GM21723 (cell line): ENCODE measurements around the gene ZDHHC8.
A peak's percentile ranks its signal among the peaks of the same experiment; 100 is the strongest.

Experiments used
- ATAC-seq: cut with Tn5 transposase; IDR thresholded peaks from one replicate; pipeline ENCODE4 v1.9.1; 2021; ENCODE audit warnings: mild to moderate bottlenecking, moderate library complexity; ENCODE audit not compliant: unreplicated experiment

ZDHHC8 gene

DNA sequence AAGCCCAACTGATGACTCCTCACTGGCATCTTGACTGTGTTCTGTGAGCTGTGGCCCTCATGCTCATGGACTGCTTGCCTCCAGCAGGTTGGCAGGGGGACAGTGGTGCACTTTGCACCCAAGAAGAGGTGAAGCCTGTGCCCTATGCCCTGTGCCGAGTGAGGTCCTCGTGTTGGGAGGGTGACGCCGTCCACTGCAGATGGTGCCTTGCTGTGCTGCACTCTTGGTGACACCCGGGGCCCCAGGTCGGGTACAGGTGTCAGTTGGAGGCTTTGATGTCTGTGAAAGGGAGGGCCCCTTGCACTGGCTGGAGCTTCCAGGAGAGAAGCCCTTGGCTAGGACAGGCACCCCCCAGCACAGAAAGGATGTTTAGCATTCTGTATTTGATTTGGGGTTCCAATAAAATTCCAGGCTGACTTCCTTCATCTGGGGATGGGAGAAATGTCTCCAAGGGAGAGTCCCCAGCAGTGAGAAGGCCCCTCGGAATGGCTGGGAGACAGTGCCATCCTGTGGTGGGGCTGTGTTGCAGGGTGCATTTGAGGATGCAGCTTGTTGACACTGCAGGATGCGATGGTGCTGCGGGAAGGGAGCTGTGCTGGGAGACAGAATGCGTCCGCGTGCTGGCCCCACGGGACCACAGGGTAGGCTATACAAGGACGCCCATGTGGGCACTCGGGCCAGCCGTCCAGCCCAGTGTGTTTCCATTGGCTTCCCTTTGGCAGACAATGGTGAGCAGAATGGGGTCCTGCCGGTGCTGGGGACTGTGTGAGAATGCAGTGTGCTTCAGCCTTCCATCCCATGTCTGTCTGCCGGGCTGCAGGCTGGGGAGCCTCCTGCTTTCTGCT is 2.5 kb upstream of the ZDHHC8 start:
- no peak for ATAC-seq

DNA sequence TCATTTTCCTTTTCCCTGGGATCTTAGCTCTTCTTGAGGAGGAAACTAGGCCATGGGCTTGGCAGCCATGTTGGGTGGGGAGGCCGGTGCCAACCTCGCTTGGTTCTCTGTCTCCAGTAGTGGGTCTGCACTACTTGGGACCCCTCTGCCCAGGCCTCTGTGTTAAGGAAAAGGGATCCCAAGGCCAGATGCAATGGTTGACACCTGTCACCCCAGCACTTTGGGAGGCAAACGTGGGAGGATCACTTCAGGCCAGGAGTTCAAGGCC is 1.9 kb upstream of the ZDHHC8 start:
- no peak for ATAC-seq

DNA sequence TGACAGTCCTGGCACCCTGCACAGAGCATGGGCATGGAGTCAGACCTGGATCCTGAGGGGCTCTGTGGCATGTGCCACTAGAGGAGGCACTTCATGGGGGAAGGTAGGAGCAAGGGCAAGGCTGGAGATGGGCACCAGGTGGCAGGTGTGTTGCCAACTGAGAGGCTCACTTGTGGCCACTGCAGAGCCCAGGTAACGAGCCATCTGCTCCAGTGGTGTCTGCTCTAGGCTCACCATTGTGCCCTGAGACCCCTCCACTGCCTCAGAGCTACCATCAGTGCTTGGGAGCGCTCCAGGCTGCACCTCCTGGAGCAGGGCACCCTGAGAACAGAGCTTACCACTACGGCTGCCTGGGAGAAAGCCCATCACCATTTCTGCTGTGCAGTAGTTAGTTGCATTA is 1.3 kb upstream of the ZDHHC8 start:
- ATAC-seq, result no peak

DNA sequence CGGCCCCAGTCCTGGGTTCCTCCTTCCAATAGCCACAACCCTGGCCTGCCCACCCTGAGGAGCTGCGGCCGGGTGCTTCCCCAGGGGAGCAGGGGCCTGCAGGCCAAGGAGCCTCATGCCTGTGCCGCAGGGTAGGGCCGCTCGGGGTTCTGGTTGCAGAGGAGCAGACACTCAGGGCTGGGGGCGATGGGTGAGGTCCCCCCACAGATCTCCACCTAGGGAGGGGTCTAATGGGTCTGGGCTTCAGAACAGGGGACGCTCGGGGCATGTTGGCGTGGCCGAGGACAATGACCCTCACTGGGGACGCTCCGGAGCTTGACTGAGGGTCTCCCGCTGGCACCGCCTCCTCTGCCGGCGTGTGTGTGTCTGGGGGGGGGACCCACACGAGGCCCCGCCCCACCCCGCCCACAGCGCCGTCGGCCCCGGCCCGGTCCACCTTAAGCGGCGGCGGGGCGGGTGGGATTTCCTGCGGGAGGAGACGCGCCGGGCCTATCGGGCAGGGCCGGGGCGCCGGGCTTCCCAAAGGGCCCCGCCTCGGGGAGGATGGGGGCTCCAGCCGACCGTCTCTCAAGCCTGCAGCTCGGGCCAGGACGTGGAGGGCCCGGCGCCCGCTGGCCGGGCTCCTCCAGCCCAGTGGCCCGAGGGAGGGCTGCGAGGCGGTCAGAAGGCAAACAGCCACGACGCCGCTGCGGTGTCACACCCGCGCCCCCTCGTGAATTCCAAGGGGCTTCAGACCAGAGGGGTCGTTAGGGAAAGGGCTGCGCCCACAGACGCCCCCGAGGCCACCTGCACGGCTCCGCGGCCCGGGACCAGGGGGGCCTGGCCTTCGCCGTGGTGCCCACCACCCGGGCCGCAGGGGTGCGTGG is 640 bp upstream of the ZDHHC8 start:
- peak; percentile 49 for ATAC-seq

DNA sequence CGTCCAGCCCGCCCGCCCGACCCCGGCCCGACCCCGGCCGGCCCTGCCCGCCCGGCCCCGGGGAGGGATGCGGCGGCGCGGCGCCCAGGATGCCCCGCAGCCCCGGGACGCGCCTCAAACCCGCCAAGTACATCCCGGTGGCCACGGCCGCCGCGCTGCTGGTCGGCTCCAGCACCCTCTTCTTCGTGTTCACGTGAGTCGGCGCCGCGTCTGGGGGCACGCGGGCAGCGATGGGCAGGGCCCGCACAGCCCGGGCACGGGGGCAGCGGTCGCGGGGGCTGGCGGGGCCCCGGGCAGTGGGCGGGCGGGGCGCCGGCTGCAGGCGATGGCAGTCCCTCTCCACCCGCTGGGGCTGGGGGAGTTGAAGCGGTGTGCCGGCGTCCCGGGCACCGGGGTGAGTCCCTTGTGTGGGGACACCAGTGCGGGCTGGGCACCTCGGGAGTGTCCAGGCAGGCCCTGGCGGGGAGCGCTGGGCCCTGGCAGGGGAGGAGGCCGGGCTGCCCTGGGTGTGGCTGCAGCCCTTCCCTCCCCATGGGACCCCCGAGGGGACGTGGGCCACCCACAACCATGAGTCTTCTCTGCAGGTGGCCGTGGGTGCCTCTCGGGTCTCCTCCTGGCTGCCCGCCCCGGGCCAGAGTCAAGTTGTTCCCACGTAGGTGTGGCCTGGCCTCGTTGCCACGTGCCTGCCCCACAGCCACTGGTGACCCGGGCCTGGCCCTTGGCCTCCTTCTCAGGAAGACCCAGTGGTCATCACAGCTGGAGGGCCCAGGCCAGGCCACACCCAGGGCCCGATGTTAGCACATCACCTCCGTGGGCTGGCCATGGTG is 468 bp downstream of the ZDHHC8 start:
- ATAC-seq, result peak; percentile 3

DNA sequence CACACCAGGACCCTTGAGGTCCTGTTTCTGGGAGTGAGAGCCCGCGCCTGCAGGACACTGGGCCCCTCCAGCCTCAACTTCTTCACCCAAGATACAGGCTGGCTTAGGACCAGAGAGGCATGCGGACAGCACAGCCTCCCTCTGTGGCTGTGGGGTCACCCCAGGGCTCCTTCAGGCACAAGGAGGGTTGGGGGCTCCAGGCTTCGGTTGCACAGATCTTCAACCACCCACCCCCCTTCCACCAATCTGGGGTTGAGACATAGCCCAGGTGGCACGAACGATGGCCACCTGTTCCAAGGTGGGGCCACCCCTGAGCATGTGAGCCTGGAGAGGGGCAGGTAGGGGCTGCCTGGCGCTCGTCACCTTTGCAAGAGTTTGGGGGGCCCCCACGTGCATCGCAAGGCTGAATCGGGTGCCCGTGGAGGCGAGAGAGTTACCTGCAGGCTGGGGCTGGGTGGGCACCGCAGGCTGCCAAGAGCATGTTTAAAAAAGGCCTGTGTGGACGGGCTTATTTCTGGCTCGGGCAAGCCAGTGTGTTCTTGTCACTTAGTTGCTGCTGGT is 1.2 kb downstream of the ZDHHC8 start:
- ATAC-seq, result no peak

DNA sequence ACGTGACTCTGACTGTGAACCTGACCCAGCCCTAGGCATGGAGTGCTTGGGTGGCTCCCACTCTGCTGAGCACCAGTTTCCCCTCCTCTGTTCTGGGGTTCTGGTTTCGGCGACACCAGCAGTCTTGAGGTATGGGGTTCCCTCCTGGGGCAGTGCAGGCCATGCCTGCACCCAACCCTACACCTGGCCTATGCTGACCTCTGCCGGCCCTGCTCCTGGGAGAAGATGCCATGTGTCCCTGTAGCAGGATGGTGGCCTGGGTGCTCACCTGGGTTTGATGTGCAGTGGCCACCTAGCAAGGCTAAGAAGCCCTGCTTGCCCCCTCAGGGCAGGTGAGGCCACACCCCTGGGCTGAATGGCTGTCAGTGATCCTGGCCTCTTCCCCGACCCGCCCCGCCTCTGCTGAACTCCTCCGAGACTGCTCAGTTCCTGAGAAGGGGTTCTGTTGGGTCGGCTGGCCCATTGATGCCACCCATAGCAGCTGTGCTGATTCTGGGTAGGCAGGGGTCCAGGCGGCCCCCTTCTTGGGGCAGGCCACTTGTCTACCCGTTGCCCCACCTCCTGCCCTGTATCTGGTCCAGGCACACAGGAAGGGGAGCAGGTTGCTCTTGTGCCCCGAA is 2.4 kb downstream of the ZDHHC8 start:
- ATAC-seq, result no peak

DNA sequence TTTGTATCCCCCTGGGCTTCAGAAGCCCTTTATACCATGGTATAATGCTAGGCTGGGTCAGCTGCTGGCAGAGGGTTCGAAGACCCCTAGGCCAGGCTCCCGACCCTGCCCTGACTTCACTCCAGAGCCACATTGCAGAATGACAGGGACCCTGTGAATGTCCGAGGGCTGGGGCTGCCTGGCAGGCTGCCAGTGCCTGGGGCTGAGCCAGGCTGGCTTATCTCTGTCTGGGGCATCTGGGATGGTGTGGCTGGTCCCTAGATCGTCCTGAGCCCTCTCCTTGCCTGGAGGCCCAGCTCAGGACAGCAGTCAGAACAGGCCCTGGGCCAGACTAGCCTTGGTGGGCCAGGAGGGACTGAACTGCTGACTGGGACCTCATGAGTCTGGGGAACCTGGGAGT is 3.7 kb downstream of the ZDHHC8 start:
- no peak for ATAC-seq

DNA sequence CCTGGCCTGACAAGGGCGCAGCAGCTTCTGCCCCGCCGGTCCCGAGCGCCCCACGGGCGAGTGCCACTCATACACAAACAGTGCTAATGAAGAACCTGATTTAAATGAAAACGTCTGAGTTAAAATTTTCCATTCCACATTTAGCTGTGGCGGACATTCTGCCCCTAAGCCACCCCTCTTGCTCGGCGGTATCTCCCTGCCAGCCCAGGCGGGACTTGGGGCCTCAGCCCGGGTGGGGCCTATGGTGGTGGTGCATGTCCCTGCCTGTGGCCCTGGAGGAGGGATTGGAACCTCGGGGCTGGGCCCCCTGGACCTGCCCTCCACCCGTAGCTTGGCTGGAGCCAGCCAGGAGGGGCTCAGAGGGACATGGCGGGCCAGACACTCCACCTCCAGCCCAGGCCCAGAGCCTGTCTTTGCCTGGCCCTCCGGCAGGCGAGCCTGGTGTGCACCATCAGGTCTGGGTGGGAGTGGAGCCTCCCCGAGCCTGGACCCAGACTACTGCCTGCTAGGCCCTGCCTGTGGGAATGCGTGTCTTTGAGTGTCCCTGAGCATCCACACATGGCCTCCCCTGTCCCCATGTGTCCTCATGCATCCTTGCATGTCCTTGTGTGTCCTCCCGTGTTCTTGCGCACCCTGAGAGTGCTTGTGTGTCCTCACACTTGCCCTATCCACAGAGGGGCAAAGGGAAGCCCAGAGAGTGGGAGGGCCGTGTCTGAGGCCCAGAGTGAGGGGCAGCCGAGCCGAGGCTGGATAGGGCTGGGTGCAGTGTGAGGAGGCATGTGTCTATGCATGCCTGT is 4.4 kb downstream of the ZDHHC8 start:
- ATAC-seq, result no peak

DNA sequence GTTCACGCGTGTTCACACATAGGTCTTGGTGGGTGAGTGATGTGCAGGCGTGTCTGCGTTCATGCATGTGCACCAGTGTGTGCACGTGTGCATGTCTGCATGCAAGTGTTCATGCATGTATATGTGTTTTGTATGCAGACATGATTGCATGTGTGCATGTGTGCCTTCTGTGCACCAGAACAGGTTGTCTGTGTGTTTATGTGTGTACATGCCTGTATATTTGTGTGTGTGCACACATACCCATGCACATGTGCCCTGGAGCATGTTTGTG is 4.9 kb downstream of the ZDHHC8 start:
- no peak for ATAC-seq

DNA sequence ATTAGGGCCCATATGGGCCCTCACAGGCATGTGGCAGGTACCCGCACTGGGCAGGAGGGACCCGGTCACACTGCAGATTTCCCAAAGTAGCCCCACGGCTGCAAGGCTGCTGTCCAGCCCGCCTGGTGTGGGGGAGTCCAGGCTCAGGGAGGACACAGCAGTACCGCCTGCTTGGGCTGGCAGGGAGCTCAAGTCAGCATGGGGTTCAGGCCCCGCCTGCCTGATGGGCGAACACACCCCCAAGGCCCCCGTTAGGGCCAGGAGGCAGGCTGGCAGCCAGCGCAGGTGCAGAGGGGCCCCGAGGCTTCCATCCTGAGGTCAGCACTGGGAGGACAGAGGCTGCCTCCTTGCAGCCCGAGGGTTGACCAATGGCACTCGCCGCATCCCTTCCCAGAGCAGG is 5.5 kb downstream of the ZDHHC8 start:
- no peak for ATAC-seq

DNA sequence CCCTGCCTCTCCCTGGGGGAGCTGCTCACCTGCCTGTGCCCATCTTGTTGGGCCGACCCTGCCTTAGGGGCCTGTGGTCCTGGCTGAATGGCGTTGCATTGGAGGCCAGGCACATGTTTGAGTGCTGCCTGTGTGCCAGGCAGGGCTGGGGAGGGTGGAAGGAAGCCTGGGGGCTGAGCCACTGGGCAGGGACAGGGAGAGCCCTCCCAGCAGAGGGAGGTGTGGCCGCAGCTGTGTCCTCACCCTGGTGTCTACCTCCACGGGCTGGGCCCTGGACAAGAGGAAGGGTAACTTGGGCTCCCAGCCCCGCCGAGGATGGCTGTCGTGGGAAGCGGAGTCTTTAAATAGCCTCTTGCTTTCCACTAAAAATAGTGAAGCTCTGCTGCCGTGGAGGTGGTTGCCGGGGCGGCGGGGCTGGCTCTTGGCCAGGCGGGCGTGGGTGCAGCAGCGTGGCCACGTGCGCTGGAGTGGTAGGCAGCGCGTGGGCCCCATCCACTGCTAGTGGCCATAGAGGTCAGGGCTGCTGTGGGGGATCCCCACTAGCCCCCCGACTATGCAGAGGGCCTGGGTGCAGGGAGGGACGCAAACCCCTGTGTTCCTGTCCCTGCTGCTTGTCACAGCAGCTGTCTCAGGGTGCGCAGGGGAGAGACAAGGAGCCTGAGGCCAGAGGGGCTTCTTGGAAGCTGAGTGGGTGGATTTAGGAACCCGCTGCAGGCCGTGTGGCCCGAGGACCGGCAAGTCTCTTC is 6.2 kb downstream of the ZDHHC8 start:
- ATAC-seq, result no peak

DNA sequence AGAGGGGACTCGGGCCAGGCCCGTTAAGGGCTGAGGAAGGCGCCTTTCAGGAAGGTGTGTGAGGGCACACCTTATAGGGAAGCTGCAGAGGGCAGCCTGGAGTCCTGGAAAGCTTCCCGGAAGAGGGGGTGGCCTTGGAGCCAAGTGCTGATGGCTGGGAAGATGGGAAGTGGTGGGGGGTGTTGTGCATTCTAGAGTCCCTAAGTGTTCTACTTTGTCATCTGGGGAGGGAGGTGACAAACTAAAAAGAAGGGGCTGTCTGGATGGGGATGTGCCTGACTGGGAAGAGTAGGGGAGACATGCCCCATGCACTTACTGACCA is 6.8 kb downstream of the ZDHHC8 start:
- ATAC-seq, result no peak

DNA sequence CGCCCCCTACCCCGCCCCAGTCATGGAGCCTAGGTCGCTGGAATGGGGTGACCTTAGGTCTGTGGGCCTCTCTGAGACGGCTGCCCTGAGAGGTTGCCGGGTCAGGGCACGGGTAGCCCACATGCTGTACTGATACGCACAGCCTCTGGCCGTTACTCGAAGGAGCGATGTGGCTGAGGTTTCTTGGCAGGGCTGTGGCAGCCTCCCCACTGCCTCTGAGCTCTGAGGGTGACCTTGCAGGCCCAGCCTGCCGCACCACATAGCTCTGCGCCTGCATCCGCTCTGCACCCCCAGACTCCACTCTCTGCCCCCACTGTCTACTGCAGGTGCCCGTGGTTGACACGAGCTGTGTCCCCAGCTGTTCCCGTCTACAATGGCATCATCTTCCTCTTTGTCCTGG is 7.3 kb downstream of the ZDHHC8 start:
- no peak for ATAC-seq

DNA sequence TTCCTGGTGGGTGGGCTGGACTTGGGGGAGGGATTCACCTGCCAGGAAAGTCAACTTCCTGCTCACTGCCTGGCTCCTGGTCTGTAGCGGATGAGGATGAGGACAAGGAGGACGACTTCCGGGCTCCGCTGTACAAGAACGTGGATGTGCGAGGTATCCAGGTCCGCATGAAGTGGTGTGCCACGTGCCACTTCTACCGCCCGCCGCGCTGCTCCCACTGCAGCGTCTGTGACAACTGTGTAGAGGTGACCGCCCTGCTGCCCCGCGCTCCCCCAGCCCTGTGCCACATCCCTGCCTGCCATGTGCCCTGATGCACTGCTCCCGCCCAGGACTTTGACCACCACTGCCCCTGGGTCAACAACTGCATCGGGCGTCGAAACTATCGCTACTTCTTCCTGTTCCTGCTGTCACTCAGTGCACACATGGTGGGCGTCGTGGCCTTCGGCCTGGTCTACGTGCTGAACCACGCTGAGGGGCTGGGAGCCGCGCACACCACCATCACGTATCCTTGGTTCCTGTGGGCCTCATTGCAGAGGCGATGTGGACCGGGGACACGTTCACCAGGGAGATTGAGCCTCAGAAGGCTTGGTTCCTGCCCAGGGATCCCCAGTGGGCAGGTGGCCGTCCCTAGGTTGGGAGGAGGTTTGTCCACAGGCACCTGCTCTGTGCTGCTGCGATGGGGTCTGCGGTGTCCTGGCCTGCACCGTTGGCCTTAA is 7.9 kb downstream of the ZDHHC8 start:
- no peak for ATAC-seq

DNA sequence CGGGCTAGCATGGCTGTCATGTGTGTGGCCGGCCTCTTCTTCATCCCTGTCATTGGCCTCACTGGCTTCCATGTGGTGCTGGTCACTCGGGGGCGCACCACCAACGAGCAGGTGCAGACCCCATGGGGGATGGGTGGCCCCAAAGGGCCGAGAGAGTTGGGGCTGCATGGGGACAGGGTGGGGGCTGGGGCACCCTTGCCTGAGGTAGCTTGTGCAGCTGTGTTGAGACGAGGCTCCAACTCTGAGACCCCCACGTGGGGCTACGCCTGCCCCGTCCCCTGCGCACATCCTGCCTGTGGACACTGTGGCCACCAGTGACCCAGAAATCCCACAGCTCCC is 8.5 kb downstream of the ZDHHC8 start:
- no peak for ATAC-seq

DNA sequence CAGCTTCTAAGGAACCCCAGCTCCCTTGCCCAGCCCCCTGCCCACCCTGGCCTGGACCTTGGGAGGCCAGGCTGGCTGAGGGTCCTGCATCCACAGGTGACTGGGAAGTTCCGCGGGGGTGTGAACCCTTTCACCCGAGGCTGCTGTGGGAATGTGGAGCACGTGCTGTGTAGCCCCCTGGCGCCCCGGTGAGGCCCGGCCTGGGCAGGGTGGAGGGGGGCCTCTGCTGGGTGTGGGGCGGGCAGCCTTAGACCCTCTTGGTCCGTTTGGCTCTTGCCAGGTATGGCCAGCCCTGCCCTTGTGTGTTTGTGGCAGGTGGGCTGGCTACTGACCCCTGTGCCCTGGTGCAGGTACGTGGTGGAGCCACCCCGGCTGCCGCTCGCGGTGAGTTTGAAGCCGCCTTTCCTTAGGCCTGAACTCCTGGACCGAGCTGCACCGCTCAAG is 8.9 kb downstream of the ZDHHC8 start:
- ATAC-seq, result no peak

DNA sequence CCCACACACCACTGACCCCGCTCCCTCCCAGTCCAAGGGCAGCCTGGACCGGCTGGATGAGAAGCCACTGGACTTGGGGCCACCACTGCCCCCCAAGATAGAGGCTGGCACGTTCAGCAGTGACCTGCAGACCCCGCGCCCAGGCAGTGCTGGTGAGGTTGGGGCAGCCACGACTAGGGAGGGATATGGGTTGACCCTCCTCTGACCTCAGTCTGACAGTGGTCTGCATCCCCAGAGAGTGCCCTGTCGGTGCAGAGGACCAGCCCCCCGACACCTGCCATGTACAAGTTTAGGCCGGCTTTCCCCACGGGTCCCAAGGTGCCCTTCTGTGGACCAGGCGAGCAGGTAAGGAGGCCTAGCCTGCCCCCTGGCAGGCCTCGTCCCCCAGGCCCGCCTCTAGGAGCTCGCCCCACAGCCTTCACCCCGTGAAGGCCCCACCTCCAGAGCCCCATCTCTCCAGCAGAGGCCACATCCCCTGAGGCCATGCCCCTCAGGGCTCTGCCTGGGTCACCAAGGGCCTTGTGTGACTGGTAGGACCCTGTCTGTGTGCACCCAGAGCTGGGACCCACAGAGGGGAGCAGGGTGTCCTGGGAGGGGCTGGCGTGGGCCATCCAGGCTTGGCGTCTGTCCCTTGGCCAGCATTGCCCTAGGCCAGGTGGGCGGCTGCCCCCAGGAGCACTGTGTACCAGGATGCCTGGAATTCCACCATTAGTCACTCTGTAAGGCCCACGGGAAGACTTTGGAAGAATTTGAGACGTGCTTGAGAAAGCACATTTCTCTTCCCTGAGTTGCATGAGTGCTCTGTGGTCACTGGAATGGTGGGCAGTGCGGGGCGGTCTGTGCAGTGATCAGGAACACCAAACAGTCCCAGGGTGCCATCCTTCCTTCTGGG is 9.8 kb downstream of the ZDHHC8 start:
- ATAC-seq, result no peak
